Activated T-cell treated with anti-CD3 and anti-CD28 coated beads for 1 hour (primary cell): ENCODE measurements around the gene PDCD2L.

Experiments
- DNase-seq: peaks from one replicate; pipeline ENCODE4 v3.0.0-alpha.2; 2020; ENCODE audit warnings: low read depth

The PDCD2L gene

DNA sequence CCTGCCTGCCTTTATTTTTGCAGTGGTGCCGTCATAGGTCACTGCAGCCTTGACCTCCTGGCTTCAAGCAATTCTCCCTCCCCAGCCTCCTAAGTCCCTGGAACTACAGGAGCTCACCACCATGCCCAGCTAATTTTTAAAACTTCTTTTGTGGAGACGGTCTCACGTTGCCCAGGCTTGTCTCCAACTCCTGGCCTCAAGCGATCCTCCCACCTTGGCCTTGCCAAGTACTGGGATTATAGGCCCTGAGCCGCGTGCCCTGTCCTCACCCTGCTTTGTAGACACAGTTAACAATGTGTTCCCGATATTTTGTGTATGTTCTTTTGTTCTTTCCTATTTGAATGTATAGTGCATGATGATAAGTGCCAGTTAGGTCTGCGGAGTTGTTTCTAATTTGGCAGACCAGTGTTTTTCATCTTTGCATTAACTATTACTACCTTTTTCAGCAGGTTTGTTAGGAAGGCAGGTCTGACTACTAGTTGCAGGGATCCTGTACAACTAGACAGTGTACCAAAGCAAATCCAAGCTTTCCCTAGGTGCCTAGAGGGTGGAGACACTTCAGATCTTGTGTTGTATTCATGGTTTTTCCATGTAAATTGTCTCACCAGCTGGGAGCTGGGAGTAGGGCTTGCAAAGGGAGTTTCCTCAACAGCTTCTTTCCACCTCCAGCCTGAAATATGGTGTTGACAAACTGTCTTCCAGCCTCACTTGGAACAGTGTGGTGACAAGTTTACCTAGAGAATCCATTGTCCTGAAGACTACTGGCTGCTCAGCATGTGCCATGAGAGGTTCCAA, 67.9 kb downstream of the PDCD2L start:
- no peak for DNase-seq

GRCh38 chr19:34474233-34474989, 70.2 kb downstream of the PDCD2L start:
- DNase-seq = no peak

GRCh38 chr19:34475026-34475974, 71.1 kb downstream of the PDCD2L start:
- DNase-seq = no peak
